Measurements from ENCODE around the gene ANKFN1. TPM values are rescaled to one million over a fixed set of nuclear protein-coding genes. Genes with fewer than 3 reads are reported as not detected.

The ANKFN1 gene
- total RNA-seq, 1 experiment from 2014 or later = 0.10 TPM

GRCh38 chr17:56445692-56446411, 292.6 kb downstream of the ANKFN1 start:
- DNase-seq (ENCODE audit: low read depth) = no peak
- in situ Hi-C loops (cut with HindIII; ENCODE audit: low pct_unique_long_range_greater_than_20kb, low sequenced_read_pairs) = no loop called here

GRCh38 chr17:56447171-56447570, 293.9 kb downstream of the ANKFN1 start:
- in situ Hi-C loops (cut with HindIII; ENCODE audit: low pct_unique_long_range_greater_than_20kb, low sequenced_read_pairs) = no loop called here

GRCh38 chr17:56448371-56448770, 295.1 kb downstream of the ANKFN1 start:
- in situ Hi-C loops (cut with HindIII; ENCODE audit: low pct_unique_long_range_greater_than_20kb, low sequenced_read_pairs) = no loop called here
- no peak for DNase-seq (ENCODE audit: low read depth)

More at GRCh38 chr17:56447171-56447570, 293.9 kb downstream of the ANKFN1 start:
- no peak for DNase-seq (ENCODE audit: low read depth)

- in situ Hi-C loops (cut with HindIII; ENCODE audit: low pct_unique_long_range_greater_than_20kb, low sequenced_read_pairs) = no loop called here
- DNase-seq (ENCODE audit: low read depth) = no peak
Observed at GRCh38 chr17:56449176-56449575, 295.9 kb downstream of the ANKFN1 start.

GRCh38 chr17:56451629-56452028, 298.4 kb downstream of the ANKFN1 start:
- in situ Hi-C loops (cut with HindIII; ENCODE audit: low pct_unique_long_range_greater_than_20kb, low sequenced_read_pairs) = no loop called here
- DNase-seq (ENCODE audit: low read depth) = no peak

DNA sequence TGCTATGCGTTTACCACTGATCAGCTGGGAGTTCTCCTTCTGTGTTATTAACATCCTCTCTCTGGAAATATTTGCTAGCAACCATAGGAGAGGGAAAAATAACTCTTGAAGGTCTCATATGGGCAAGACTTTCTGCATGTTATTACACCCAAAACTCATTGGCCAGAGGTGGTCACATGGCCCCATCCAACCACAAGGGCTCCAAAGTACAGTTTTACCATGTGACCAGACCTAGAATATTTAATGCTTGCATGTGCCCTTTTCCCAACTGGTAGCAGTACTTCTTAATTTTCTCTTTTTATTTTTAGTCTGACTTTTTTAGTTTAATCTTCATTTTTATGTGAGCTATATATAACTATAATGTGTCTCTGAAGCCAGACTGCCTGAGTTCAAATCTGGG, 299.2 kb downstream of the ANKFN1 start:
- DNase-seq (ENCODE audit: low read depth) = no peak
- in situ Hi-C loops (cut with HindIII; ENCODE audit: low pct_unique_long_range_greater_than_20kb, low sequenced_read_pairs) = no loop called here

DNA sequence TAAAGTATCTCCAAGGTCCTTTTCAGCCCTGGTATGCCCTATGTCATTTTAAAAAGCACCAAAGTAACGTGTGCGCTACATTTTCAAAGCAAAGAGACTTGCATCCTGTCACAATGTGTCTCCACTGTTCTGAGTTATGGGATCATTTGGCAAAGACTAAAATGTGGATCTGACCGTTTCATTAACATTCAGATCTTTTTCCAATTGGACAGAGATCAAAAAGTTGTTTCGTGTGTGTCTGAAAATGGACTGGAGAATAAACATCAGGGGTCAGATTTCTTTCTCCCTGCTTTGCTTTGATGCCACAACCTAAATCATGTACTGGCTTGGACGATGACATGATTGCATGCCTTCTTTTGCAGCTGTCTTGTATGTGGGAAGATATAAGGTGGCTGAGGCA, 304.2 kb downstream of the ANKFN1 start:
- in situ Hi-C loops (cut with HindIII; ENCODE audit: low pct_unique_long_range_greater_than_20kb, low sequenced_read_pairs) = no loop called here
- no peak for DNase-seq (ENCODE audit: low read depth)

GRCh38 chr17:56465886-56466285, 312.6 kb downstream of the ANKFN1 start:
- DNase-seq (ENCODE audit: low read depth) = no peak
- in situ Hi-C loops (cut with HindIII; ENCODE audit: low pct_unique_long_range_greater_than_20kb, low sequenced_read_pairs) = no loop called here

DNA sequence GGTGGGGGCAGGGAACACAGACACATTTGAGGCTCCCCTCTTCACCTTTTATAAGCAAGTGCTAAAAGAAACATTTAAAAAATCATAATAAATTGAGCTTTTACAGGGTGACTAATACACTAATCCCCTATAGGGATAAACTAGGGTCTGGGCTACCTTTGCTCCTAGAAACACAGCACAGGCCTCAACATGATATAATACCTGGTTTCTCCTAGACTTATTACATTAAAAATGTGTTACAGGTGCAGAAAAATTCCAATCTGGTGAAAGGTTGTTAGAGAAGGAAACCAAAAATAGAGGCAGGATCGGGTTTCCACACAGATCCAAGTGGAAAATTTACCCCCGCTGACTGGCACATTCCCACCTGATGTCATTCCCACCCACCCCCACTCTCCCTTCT, 315.6 kb downstream of the ANKFN1 start:
- in situ Hi-C loops (cut with HindIII; ENCODE audit: low pct_unique_long_range_greater_than_20kb, low sequenced_read_pairs) = no loop called here

GRCh38 chr17:56471696-56472095, 318.4 kb downstream of the ANKFN1 start:
- in situ Hi-C loops (cut with HindIII; ENCODE audit: low pct_unique_long_range_greater_than_20kb, low sequenced_read_pairs) = no loop called here
- no peak for DNase-seq (ENCODE audit: low read depth)

More for the DNA sequence above, 315.6 kb downstream of the ANKFN1 start:
- no peak for DNase-seq (ENCODE audit: low read depth)

- no peak for DNase-seq (ENCODE audit: low read depth)
- in situ Hi-C loops (cut with HindIII; ENCODE audit: low pct_unique_long_range_greater_than_20kb, low sequenced_read_pairs) = no loop called here
Observed at GRCh38 chr17:56475116-56475515, 321.8 kb downstream of the ANKFN1 start.

DNA sequence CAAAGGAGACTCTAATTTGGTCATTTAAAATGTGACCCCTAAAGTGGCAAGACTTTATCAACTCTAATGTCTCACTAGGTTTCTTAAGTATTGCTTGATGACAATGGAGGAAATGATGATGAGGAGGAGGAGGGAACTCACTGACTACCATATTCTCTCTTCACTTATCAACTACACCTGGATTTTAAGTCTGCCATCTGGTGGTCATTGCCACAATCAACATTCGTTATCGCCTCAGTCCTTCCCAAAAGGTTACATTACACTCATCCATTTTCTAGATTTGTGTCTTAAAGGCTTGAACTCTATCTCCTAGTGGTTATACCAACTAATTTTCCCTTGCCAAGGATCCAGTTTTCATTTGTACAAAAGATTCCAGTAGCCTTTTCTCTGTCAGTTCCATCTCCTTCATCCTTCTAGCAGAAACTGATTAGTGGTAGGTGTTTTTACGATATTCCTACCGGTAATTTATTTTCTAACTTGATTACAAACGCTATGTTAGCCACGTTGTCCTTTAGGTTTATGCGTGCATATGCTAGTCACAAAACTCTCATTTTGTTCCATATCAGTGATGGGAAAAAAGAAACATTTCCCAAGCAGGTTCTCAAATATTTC, 325.7 kb downstream of the ANKFN1 start:
- DNase-seq (ENCODE audit: low read depth) = peak; percentile 18
- in situ Hi-C loops (cut with HindIII; ENCODE audit: low pct_unique_long_range_greater_than_20kb, low sequenced_read_pairs) = no loop called here

DNA sequence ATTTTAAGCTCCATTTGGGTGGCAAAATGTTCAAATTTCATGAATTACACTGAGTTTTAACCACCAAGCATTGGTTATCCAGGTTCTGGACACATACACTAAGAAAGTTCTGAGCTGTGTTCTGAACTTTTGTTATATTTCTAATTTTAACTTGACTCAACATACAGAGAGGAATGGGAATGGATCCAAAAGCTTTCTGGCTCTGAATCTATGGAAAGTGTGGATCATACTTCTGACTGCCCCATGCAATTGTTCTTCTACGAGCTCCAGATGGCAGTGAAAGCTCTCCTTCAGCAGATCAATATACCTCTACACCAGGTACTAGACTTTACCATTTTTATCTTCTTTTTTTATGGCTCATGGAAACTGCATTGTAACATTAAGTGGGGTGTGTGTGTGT, 327.2 kb downstream of the ANKFN1 start:
- in situ Hi-C loops (cut with HindIII; ENCODE audit: low pct_unique_long_range_greater_than_20kb, low sequenced_read_pairs) = no loop called here

GRCh38 chr17:56481659-56482058, 328.4 kb downstream of the ANKFN1 start:
- in situ Hi-C loops (cut with HindIII; ENCODE audit: low pct_unique_long_range_greater_than_20kb, low sequenced_read_pairs) = no loop called here
- DNase-seq (ENCODE audit: low read depth) = no peak

More for the DNA sequence above, 327.2 kb downstream of the ANKFN1 start:
- DNase-seq (ENCODE audit: low read depth) = no peak

DNA sequence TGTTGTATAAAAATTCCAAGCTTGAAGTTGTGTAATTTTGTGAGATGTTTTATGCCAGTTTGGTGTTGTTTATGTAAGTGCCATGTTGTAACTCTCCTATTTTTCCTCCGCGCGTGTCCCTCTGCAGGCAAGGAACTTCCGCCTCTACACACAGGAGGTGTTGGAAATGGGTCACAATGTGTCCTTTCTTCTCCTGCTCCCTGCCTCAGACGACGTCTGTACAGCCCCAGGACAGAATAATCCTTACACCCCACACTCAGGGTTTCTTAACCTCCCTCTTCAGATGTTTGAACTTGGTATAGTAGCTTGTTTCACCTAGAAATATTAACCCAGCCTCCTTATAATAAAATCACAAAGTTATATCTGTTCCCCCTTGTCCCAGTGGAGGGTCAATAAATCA, 329.0 kb downstream of the ANKFN1 start:
- no peak for DNase-seq (ENCODE audit: low read depth)

GRCh38 chr17:56486732-56487131, 333.5 kb downstream of the ANKFN1 start:
- no peak for DNase-seq (ENCODE audit: low read depth)
- in situ Hi-C loops (cut with HindIII; ENCODE audit: low pct_unique_long_range_greater_than_20kb, low sequenced_read_pairs) = no loop called here

More for the DNA sequence above, 329.0 kb downstream of the ANKFN1 start:
- in situ Hi-C loops (cut with HindIII; ENCODE audit: low pct_unique_long_range_greater_than_20kb, low sequenced_read_pairs) = no loop called here

DNA sequence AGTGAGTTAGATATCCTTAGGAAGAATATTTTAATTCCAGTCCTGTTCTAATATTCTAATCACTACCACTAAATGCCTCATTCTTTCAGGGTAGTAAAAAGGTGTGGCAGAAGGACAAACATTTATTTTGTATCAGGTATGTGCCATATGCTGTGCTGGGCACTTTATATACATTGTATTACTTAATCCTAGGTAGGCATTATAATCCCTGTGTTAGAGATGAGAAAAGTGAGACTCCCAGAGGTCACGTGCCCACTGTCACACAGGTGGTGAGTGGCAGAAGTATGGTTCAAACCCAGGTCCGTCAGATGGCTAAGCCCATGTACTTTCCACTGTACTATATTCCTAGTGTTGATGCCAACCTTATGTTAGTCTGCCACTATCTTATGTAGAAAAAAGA, 335.5 kb downstream of the ANKFN1 start:
- in situ Hi-C loops (cut with HindIII; ENCODE audit: low pct_unique_long_range_greater_than_20kb, low sequenced_read_pairs) = no loop called here
- no peak for DNase-seq (ENCODE audit: low read depth)

GRCh38 chr17:56489980-56490379, 336.7 kb downstream of the ANKFN1 start:
- no peak for DNase-seq (ENCODE audit: low read depth)
- in situ Hi-C loops (cut with HindIII; ENCODE audit: low pct_unique_long_range_greater_than_20kb, low sequenced_read_pairs) = no loop called here

- in situ Hi-C loops (cut with HindIII; ENCODE audit: low pct_unique_long_range_greater_than_20kb, low sequenced_read_pairs) = no loop called here
- DNase-seq (ENCODE audit: low read depth) = no peak
Observed at GRCh38 chr17:56495556-56495955, 342.3 kb downstream of the ANKFN1 start.

GRCh38 chr17:56497132-56497531, 343.9 kb downstream of the ANKFN1 start:
- in situ Hi-C loops (cut with HindIII; ENCODE audit: low pct_unique_long_range_greater_than_20kb, low sequenced_read_pairs) = no loop called here
- DNase-seq (ENCODE audit: low read depth) = no peak

All from Caki2 (cell line).